ENCODE results near the gene KRTAP5-7.

DNA sequence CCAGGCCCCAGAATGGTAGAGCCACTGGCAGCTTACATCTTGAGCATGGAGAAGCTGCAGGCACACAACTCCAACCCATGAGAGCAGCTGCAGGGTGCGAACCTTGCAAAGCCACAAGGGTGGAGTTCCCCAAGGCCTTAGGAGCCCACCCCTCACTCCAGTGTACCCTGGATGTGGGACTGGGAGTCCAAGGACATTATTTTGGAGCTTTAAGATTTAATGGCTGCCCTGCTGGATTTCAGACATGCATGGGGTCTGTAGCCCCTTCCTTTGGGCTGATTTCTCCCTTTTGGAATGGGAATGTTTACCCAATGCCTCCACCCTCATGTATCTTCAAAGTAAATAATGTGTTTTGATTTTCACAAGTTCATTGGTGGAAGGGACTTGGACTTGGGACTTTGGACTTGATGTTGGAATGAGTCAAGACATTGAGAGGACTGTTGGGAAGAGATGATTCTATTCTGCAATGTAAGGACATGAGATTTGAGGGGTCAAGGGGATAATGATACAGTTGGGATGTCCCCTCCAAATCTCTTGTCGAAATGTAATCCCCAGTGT is 1.1 kb upstream of the KRTAP5-7 start:
- TF ChIP-seq CTCF (IDR thresholded peaks at IDR 0.05; ENCODE audit: low read length) (no peak), EZH2 (IDR thresholded peaks at IDR 0.05; ENCODE audit: borderline replicate concordance, low read length) (no peak)

Data from OCI-LY1 (cell line).